ENCODE measurements around the gene ACTRT2. TPM values are rescaled to one million over a fixed set of nuclear protein-coding genes. Genes with fewer than 3 reads are reported as not detected.

The ACTRT2 gene
- total and polyA plus RNA-seq, 2 donors (not counting 1 experiment from before 2014, with no cell fraction given) = not detected

DNA sequence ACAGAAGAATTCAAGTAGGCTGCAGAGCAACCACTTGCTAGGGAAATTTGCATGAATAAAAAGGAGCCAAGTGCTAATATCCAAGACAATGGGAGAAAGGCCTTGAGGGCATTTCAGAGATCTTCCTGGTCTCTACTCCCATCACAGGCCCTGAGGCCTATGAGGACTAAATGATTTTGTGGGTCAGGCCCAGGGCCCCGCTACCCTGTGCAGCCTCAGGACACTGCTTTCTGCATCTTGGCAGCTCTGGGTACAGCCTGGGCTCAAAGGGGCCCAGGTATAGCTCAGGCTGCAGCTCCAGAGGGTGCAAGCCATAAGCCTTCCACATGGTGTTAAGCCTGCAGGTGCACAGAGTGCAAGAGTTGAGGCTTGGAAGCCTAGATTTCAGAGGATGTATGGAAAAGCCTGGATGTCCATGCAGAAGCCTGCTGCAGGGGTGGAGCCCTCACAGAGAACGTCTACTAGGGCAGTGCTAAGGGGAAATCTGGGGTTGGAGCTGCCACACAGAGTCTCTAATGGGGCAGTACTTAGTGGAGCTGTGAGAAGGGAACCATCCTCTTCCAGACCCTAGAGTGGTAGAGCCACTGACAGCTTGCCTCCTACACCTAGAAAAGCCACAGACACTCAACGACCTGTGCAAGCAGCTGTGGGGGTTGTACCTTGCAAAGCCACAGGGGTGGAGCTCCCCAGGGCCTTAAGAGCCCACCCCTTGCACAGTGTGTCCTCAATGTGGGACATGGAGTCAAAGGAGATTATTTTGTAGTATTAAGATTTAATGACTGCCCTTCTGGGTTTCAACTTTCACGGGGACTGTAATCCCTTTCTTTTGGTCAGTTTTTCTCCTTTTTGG lies 13.7 kb upstream of the ACTRT2 start:
- TF ChIP-seq EZH2 (IDR thresholded peaks at IDR 0.05; ENCODE audit: borderline replicate concordance, insufficient read depth, low read depth, low read length, poor library complexity, severe bottlenecking) = no peak
- TF ChIP-seq, protein P1, sequence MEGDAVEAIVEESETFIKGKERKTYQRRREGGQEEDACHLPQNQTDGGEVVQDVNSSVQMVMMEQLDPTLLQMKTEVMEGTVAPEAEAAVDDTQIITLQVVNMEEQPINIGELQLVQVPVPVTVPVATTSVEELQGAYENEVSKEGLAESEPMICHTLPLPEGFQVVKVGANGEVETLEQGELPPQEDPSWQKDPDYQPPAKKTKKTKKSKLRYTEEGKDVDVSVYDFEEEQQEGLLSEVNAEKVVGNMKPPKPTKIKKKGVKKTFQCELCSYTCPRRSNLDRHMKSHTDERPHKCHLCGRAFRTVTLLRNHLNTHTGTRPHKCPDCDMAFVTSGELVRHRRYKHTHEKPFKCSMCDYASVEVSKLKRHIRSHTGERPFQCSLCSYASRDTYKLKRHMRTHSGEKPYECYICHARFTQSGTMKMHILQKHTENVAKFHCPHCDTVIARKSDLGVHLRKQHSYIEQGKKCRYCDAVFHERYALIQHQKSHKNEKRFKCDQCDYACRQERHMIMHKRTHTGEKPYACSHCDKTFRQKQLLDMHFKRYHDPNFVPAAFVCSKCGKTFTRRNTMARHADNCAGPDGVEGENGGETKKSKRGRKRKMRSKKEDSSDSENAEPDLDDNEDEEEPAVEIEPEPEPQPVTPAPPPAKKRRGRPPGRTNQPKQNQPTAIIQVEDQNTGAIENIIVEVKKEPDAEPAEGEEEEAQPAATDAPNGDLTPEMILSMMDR (IDR thresholded peaks at IDR 0.05) = no peak
- Mint-ChIP-seq H3K27me3 (peaks cover 12% of the 10 kb centered on the region), H3K27ac (no peak overlapping the region), H3K9me3 (ENCODE audit: insufficient read depth) (peaks cover 5% of the 10 kb centered on the region), H3K4me3 (no peak overlapping the region), H3K4me1 (peaks cover 5% of the 10 kb centered on the region)
- H3K27ac ChIP-seq (ENCODE audit: low read length in 2 of 2) = no peak overlapping the region
- H3K4me2 ChIP-seq (replicated peaks; ENCODE audit: low read depth, low read length, poor library complexity, severe bottlenecking) = no peak overlapping the region
- H3K9ac ChIP-seq (ENCODE audit: low read length) = no peak overlapping the region
- no peak for DNase-seq
- H3K4me1 ChIP-seq (ENCODE audit: control insufficient read depth in 2 of 2, insufficient read depth in 2 of 2, low read length in 2 of 2) = peaks cover 0 to 7% of the 10 kb centered on the region in 2 donors
- POLR2A ChIA-PET = no interaction called here
- no peaks in the 10 kb centered on the region for H3K79me2 ChIP-seq (ENCODE audit: control insufficient read depth, insufficient read depth, low read length)
- ATAC-seq (ENCODE audit: low read depth) = no peak
- CTCF ChIA-PET = no interaction called here
- H3K4me3 ChIP-seq (ENCODE audit: control extremely low read depth in 1 of 5, extremely low read depth in 1 of 5, insufficient read depth in 1 of 5, low read depth in 2 of 5, low read length in 4 of 5) = no peak overlapping the region
- 90% methylated on average over 2 of the region's 4 CpGs for WGBS (ENCODE audit: insufficient coverage)
- no peak overlapping the region for H2AFZ ChIP-seq (ENCODE audit: insufficient read depth, low read depth, low read length, poor library complexity, severe bottlenecking)
- H3K9me3 ChIP-seq (ENCODE audit: control extremely low read depth in 1 of 3, control insufficient read depth in 2 of 3, insufficient read depth in 1 of 3, low read length in 2 of 3) = peaks cover 0 to 50% (median 32%) of the 10 kb centered on the region in 3 donors
- no peaks in the 10 kb centered on the region for H3K36me3 ChIP-seq (replicated peaks in 1 of 2; ENCODE audit: control extremely low read depth in 1 of 2, control insufficient read depth in 1 of 2, extremely low read depth in 1 of 2, insufficient read depth in 2 of 2, low read length in 1 of 2)
- H3K27me3 ChIP-seq (replicated peaks in 1 of 4; ENCODE audit: control extremely low read depth in 1 of 4, control insufficient read depth in 3 of 4, insufficient read depth in 4 of 4, low read length in 3 of 4) = peaks cover 0 to 12% (median 4%) of the 10 kb centered on the region in 4 experiments
- no peaks in the 10 kb centered on the region for H4K20me1 ChIP-seq (ENCODE audit: control insufficient read depth, insufficient read depth, low read length, poor library complexity, severe bottlenecking)
- intact Hi-C loops (cut with micrococcal nuclease) = no loop called here

DNA sequence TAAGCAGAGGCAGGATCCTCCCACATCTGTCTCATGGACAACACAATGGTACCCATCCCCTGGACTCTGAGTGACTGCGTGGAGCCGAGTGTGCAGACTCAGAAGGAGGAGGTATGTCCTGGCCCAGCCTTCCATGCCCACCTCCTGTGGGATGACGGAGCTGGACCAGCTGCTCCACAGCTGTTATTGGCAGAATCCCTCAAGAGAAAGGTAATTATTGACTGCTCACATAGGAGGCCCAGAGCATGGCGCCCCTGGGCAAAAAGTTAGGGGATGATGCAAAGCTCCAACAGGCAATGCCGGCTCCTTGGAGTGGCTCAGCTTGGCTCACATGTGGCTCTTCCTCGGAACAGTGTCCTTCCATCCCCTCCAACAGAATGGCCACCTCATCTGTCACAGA lies 12.2 kb upstream of the ACTRT2 start:
- Mint-ChIP-seq H3K9me3 (ENCODE audit: insufficient read depth) (peaks cover 5% of the 10 kb centered on the region), H3K4me3 (no peak overlapping the region), H3K27me3 (peaks cover 12% of the 10 kb centered on the region), H3K4me1 (peaks cover 5% of the 10 kb centered on the region), H3K27ac (no peak overlapping the region)
- no peak for DNase-seq
- peaks cover 0 to 12% (median 4%) of the 10 kb centered on the region in 4 experiments for H3K27me3 ChIP-seq (replicated peaks in 1 of 4; ENCODE audit: control extremely low read depth in 1 of 4, control insufficient read depth in 3 of 4, insufficient read depth in 4 of 4, low read length in 3 of 4)
- H3K79me2 ChIP-seq (ENCODE audit: control insufficient read depth, insufficient read depth, low read length) = no peaks in the 10 kb centered on the region
- WGBS (ENCODE audit: insufficient coverage) = 91% methylated on average over 6 of the region's 6 CpGs
- no peak overlapping the region for H2AFZ ChIP-seq (ENCODE audit: insufficient read depth, low read depth, low read length, poor library complexity, severe bottlenecking)
- H3K9ac ChIP-seq (ENCODE audit: low read length) = no peak overlapping the region
- peaks cover 0 to 7% of the 10 kb centered on the region in 2 donors for H3K4me1 ChIP-seq (ENCODE audit: control insufficient read depth in 2 of 2, insufficient read depth in 2 of 2, low read length in 2 of 2)
- intact Hi-C loops (cut with micrococcal nuclease) = no loop called here
- H3K27ac ChIP-seq (ENCODE audit: low read length in 2 of 2) = no peak overlapping the region
- H3K9me3 ChIP-seq (ENCODE audit: control extremely low read depth in 1 of 3, control insufficient read depth in 2 of 3, insufficient read depth in 1 of 3, low read length in 2 of 3) = peaks cover 0 to 50% (median 32%) of the 10 kb centered on the region in 3 donors
- ChIA-PET POLR2A (no interaction called here), CTCF (no interaction called here)
- no peak overlapping the region for H3K4me3 ChIP-seq (ENCODE audit: control extremely low read depth in 1 of 5, extremely low read depth in 1 of 5, insufficient read depth in 1 of 5, low read depth in 2 of 5, low read length in 4 of 5)
- no peaks in the 10 kb centered on the region for H3K36me3 ChIP-seq (replicated peaks in 1 of 2; ENCODE audit: control extremely low read depth in 1 of 2, control insufficient read depth in 1 of 2, extremely low read depth in 1 of 2, insufficient read depth in 2 of 2, low read length in 1 of 2)
- H4K20me1 ChIP-seq (ENCODE audit: control insufficient read depth, insufficient read depth, low read length, poor library complexity, severe bottlenecking) = no peaks in the 10 kb centered on the region
- H3K4me2 ChIP-seq (replicated peaks; ENCODE audit: low read depth, low read length, poor library complexity, severe bottlenecking) = no peak overlapping the region
- TF ChIP-seq, protein P1 (IDR thresholded peaks at IDR 0.05) = no peak
- TF ChIP-seq EZH2 (IDR thresholded peaks at IDR 0.05; ENCODE audit: borderline replicate concordance, insufficient read depth, low read depth, low read length, poor library complexity, severe bottlenecking) = no peak
- no peak for ATAC-seq (ENCODE audit: low read depth)
